GM12864 (cell line): ENCODE results near the gene PCNX1.

ENCODE experiments used
- DNase-seq: peaks from one replicate; pipeline ENCODE4 v3.0.0-alpha.2; 2011; ENCODE audit warnings: low read depth
- H3K4me3 ChIP-seq: 2 replicates; pipeline ENCODE4 v1.5.1; 2011; ENCODE audit warnings: mild to moderate bottlenecking, low read depth, low read length, control low read depth
- CTCF ChIP-seq: IDR thresholded peaks from 2 replicates; pipeline ENCODE4 v1.5.1; 2011; ENCODE audit warnings: low read depth, mild to moderate bottlenecking, moderate library complexity, low read length, control low read depth, inconsistent platforms; ENCODE audit errors: missing control alignments

PCNX1 gene

GRCh38 chr14:70962935-70963334 is 55.7 kb downstream of the PCNX1 start:
- no peak overlapping the region for H3K4me3 ChIP-seq
- TF ChIP-seq CTCF = no peak
- no peak for DNase-seq

- TF ChIP-seq CTCF = no peak
- H3K4me3 ChIP-seq = no peak overlapping the region
- DNase-seq = no peak
Measured at GRCh38 chr14:70964492-70964891, 57.2 kb downstream of the PCNX1 start.

- TF ChIP-seq CTCF = no peak
- no peak for DNase-seq
- H3K4me3 ChIP-seq = no peak overlapping the region
Measured at GRCh38 chr14:70971560-70971959, 64.3 kb downstream of the PCNX1 start.

GRCh38 chr14:70972107-70972976 is 65.1 kb downstream of the PCNX1 start:
- peak; percentile 86 for TF ChIP-seq CTCF
- peak; percentile 71 for DNase-seq
- H3K4me3 ChIP-seq = no peak overlapping the region

- H3K4me3 ChIP-seq = no peak overlapping the region
- no peak for DNase-seq
- no peak for TF ChIP-seq CTCF
Measured at GRCh38 chr14:70976591-70976990, 69.3 kb downstream of the PCNX1 start.

- H3K4me3 ChIP-seq = no peak overlapping the region
- DNase-seq = no peak
- TF ChIP-seq CTCF = no peak
Measured at GRCh38 chr14:70981000-70981952, 74.0 kb downstream of the PCNX1 start.
